CD8-positive, alpha-beta memory T cell (primary cell): Measurements from ENCODE around the gene PDHX. TPM values are rescaled to one million over a fixed set of nuclear protein-coding genes. Genes with fewer than 3 reads are reported as not detected.
A peak's percentile ranks its signal among the peaks of the same experiment; 100 is the strongest.

Experiments used
- CTCF ChIA-PET: fragments of 350-600 bp; sonication (Branson Sonifier 250); formaldehyde crosslinking; loops from one replicate; lab custom pipeline; 2021; ENCODE audit warnings: antibody characterized with exemption; lab: Charles Lee
- POLR2A ChIA-PET: fragments of 350-600 bp; sonication (Branson Sonifier 250); formaldehyde crosslinking; loops from one replicate; lab custom pipeline; 2021; ENCODE audit warnings: antibody characterized with exemption; lab: Charles Lee
- DNase-seq, 5 donors: peaks; one replicate each; pipeline versions ENCODE4 v3.0.0 to v3.0.0-alpha.2; 2020 to 2022; ENCODE audit warnings: mixed read lengths in 1 of 5
- H3K27ac ChIP-seq: one replicate; pipeline ENCODE4 v1.7.0; 2013; ENCODE audit warnings: low read depth, mild to moderate bottlenecking, low read length, moderate library complexity
- H3K27me3 ChIP-seq: 2 replicates; pipeline ENCODE4 v1.7.0; 2013; ENCODE audit warnings: low read length, mild to moderate bottlenecking; ENCODE audit not compliant: insufficient read depth, poor library complexity, severe bottlenecking
- H3K36me3 ChIP-seq: 2 replicates; pipeline ENCODE4 v1.7.0; 2013; ENCODE audit warnings: mild to moderate bottlenecking, low read length, moderate library complexity; ENCODE audit not compliant: insufficient read depth
- H3K4me1 ChIP-seq: 2 replicates; pipeline ENCODE4 v1.7.0; 2013; ENCODE audit warnings: mild to moderate bottlenecking, low read length, moderate library complexity; ENCODE audit not compliant: insufficient read depth
- H3K4me3 ChIP-seq: 2 replicates; pipeline ENCODE4 v1.7.0; 2013; ENCODE audit warnings: mild to moderate bottlenecking, low read length
- H3K9me3 ChIP-seq: 2 replicates; pipeline ENCODE4 v1.7.0; 2013; ENCODE audit warnings: mild to moderate bottlenecking, low read length
- H3K27ac Mint-ChIP-seq, 8 donors: one replicate each; pipeline ENCODE4 v1.8.0; 2020 to 2021; ENCODE audit warnings: mixed read lengths in 8 of 8, mild to moderate bottlenecking in 6 of 8, inconsistent platforms in 3 of 8, moderate library complexity in 3 of 8
- H3K27me3 Mint-ChIP-seq, 2 donors: one replicate each; pipeline ENCODE4 v1.8.0; 2020 to 2021; ENCODE audit warnings: mixed read lengths in 2 of 2, mild to moderate bottlenecking in 1 of 2, moderate library complexity in 1 of 2
- H3K36me3 Mint-ChIP-seq, 3 donors: one replicate each; pipeline ENCODE4 v1.8.0; 2020 to 2021; ENCODE audit warnings: mixed read lengths in 3 of 3, inconsistent platforms in 1 of 3, mild to moderate bottlenecking in 1 of 3
- H3K4me1 Mint-ChIP-seq, 3 donors: one replicate each; pipeline ENCODE4 v1.8.0; 2020 to 2021; ENCODE audit warnings: mixed read lengths in 3 of 3, inconsistent platforms in 1 of 3, mild to moderate bottlenecking in 1 of 3
- H3K4me3 Mint-ChIP-seq, 7 donors: one replicate each; pipeline ENCODE4 v1.8.0; 2020 to 2021; ENCODE audit warnings: mixed read lengths in 7 of 7, mild to moderate bottlenecking in 6 of 7, moderate library complexity in 4 of 7, inconsistent platforms in 2 of 7
- H3K9me3 Mint-ChIP-seq, 5 donors: one replicate each; pipeline ENCODE4 v1.8.0; 2020 to 2022; ENCODE audit warnings: mixed read lengths in 5 of 5, mild to moderate bottlenecking in 3 of 5, moderate library complexity in 2 of 5, inconsistent platforms in 1 of 5
- polyA plus RNA-seq: library from polyadenylated mRNA; unstranded; fragments of 300-500 nt; fragmentation: Illumina TruSeq; gene quantifications from one replicate; pipeline ENCODE4 v1.2.3, GENCODE V29; 2021
- total RNA-seq, 2 experiments: library from RNA; stranded (reverse); gene quantifications; one replicate each; pipeline ENCODE4 v1.2.3, GENCODE V29; 2021

Gene PDHX
- total and polyA plus RNA-seq, 3 experiments from 2014 or later = 16.3 to 41.4 (median 37.8) TPM

- DNase-seq = no peak
- H3K9me3 Mint-ChIP-seq = no peaks in the 10 kb centered on the region
- Histone ChIP-seq H3K27me3 (no peaks in the 10 kb centered on the region), H3K36me3 (no peaks in the 10 kb centered on the region), H3K4me3 (no peak overlapping the region), H3K9me3 (no peaks in the 10 kb centered on the region), H3K4me1 (no peaks in the 10 kb centered on the region), H3K27ac (no peak overlapping the region)
- peak overlapping the region in 1 of 8 donors; percentile 11 for H3K27ac Mint-ChIP-seq
- H3K4me3 Mint-ChIP-seq = no peak overlapping the region
- H3K4me1 Mint-ChIP-seq = peaks cover 4 to 10% (median 6%) of the 10 kb centered on the region in 3 donors
- no peaks in the 10 kb centered on the region for H3K27me3 Mint-ChIP-seq
- peaks cover 9 to 52% (median 14%) of the 10 kb centered on the region in 3 donors for H3K36me3 Mint-ChIP-seq
- POLR2A ChIA-PET = interaction anchor here (1.0 kb wide), 1 partner anchor 12 kb away, joined by 3 read pairs; no protein-coding TSS in a partner anchor
- CTCF ChIA-PET = interaction anchor here (1.0 kb wide), 1 partner anchor 319 kb away, joined by 3 read pairs; no protein-coding TSS in a partner anchor
These were observed 70.6 kb downstream of the PDHX start for GRCh38 chr11:34986883-34987520.

- H3K27me3 ChIP-seq = no peaks in the 10 kb centered on the region
- Mint-ChIP-seq H3K4me1 (peaks cover 4 to 10% (median 6%) of the 10 kb centered on the region in 3 donors), H3K9me3 (no peaks in the 10 kb centered on the region), H3K4me3 (no peak overlapping the region), H3K36me3 (peaks cover 4 to 48% (median 10%) of the 10 kb centered on the region in 3 donors), H3K27me3 (no peaks in the 10 kb centered on the region), H3K27ac (no peak overlapping the region)
- no peak for DNase-seq
- no peaks in the 10 kb centered on the region for H3K36me3 ChIP-seq
- POLR2A ChIA-PET = interaction anchor here (1.0 kb wide), 1 partner anchor 12 kb away, joined by 3 read pairs; no protein-coding TSS in a partner anchor
- no peak overlapping the region for H3K27ac ChIP-seq
- no peaks in the 10 kb centered on the region for H3K9me3 ChIP-seq
- CTCF ChIA-PET = interaction anchor here (1.8 kb wide), 1 partner anchor 10 kb away, joined by 4 read pairs; no protein-coding TSS in a partner anchor
- H3K4me1 ChIP-seq = no peaks in the 10 kb centered on the region
- H3K4me3 ChIP-seq = no peak overlapping the region
These were observed 71.2 kb downstream of the PDHX start for GRCh38 chr11:34987617-34988016.

- Mint-ChIP-seq H3K4me3 (no peak overlapping the region), H3K9me3 (no peaks in the 10 kb centered on the region), H3K27me3 (no peaks in the 10 kb centered on the region), H3K36me3 (peaks cover 4 to 52% (median 11%) of the 10 kb centered on the region in 3 donors), H3K4me1 (peaks cover 4 to 10% (median 6%) of the 10 kb centered on the region in 3 donors), H3K27ac (peak overlapping the region in 3 of 8 donors; percentile 2 to 50 (median 19))
- no peaks in the 10 kb centered on the region for H3K9me3 ChIP-seq
- CTCF ChIA-PET = interaction anchor here (1.1 to 1.8 kb wide), 2 partner anchors 9 to 12 kb away, joined by 3 to 4 read pairs; no protein-coding TSS in a partner anchor
- POLR2A ChIA-PET = no interaction called here
- H3K4me1 ChIP-seq = no peaks in the 10 kb centered on the region
- H3K4me3 ChIP-seq = no peak overlapping the region
- DNase-seq = no peak
- H3K27ac ChIP-seq = no peak overlapping the region
- no peaks in the 10 kb centered on the region for H3K27me3 ChIP-seq
- no peaks in the 10 kb centered on the region for H3K36me3 ChIP-seq
These were observed 72.2 kb downstream of the PDHX start for GRCh38 chr11:34988294-34989255.

- ChIA-PET POLR2A (no interaction called here), CTCF (no interaction called here)
- Mint-ChIP-seq H3K27me3 (no peaks in the 10 kb centered on the region), H3K36me3 (peaks cover 0 to 42% (median 3%) of the 10 kb centered on the region in 3 donors), H3K4me3 (no peak overlapping the region), H3K4me1 (peaks cover 4 to 10% (median 6%) of the 10 kb centered on the region in 3 donors), H3K27ac (no peak overlapping the region), H3K9me3 (no peaks in the 10 kb centered on the region)
- no peaks in the 10 kb centered on the region for H3K4me1 ChIP-seq
- no peaks in the 10 kb centered on the region for H3K27me3 ChIP-seq
- H3K9me3 ChIP-seq = no peaks in the 10 kb centered on the region
- no peak overlapping the region for H3K4me3 ChIP-seq
- DNase-seq = no peak
- no peak overlapping the region for H3K27ac ChIP-seq
- no peaks in the 10 kb centered on the region for H3K36me3 ChIP-seq
These were observed 74.5 kb downstream of the PDHX start for GRCh38 chr11:34990916-34991315.

- Mint-ChIP-seq H3K36me3 (peaks cover 0 to 24% (median 2%) of the 10 kb centered on the region in 3 donors), H3K27ac (no peak overlapping the region), H3K9me3 (no peaks in the 10 kb centered on the region), H3K4me1 (peaks cover 12 to 21% (median 20%) of the 10 kb centered on the region in 3 donors), H3K27me3 (no peaks in the 10 kb centered on the region), H3K4me3 (no peak overlapping the region)
- H3K27me3 ChIP-seq = no peaks in the 10 kb centered on the region
- POLR2A ChIA-PET = interaction anchor here (0.7 kb wide), 1 partner anchor 182 kb away, joined by 3 read pairs; no protein-coding TSS in a partner anchor
- no peak for DNase-seq
- H3K27ac ChIP-seq = no peak overlapping the region
- no peaks in the 10 kb centered on the region for H3K9me3 ChIP-seq
- H3K4me1 ChIP-seq = peaks cover 17% of the 10 kb centered on the region
- no peaks in the 10 kb centered on the region for H3K36me3 ChIP-seq
- CTCF ChIA-PET = interaction anchor here (0.8 kb wide), 1 partner anchor 243 kb away, joined by 3 read pairs; no protein-coding TSS in a partner anchor
- H3K4me3 ChIP-seq = no peak overlapping the region
These were observed 78.4 kb downstream of the PDHX start for GRCh38 chr11:34994854-34995253.

GRCh38 chr11:34996958-34997357, 80.5 kb downstream of the PDHX start:
- Histone ChIP-seq H3K4me1 (peaks cover 17% of the 10 kb centered on the region), H3K27ac (no peak overlapping the region), H3K36me3 (no peaks in the 10 kb centered on the region), H3K9me3 (no peaks in the 10 kb centered on the region), H3K27me3 (no peaks in the 10 kb centered on the region), H3K4me3 (no peak overlapping the region)
- POLR2A ChIA-PET = interaction anchor here (1.2 kb wide), 1 partner anchor 186 kb away, joined by 3 read pairs; no protein-coding TSS in a partner anchor
- Mint-ChIP-seq H3K9me3 (no peaks in the 10 kb centered on the region), H3K27ac (no peak overlapping the region), H3K4me3 (no peak overlapping the region), H3K27me3 (no peaks in the 10 kb centered on the region), H3K36me3 (peaks cover 0 to 18% (median 2%) of the 10 kb centered on the region in 3 donors), H3K4me1 (peaks cover 12 to 31% (median 30%) of the 10 kb centered on the region in 3 donors)
- CTCF ChIA-PET = interaction anchor here (0.9 to 2.0 kb wide), 5 partner anchors 8 to 308 kb away, joined by 3 to 4 read pairs (median 4); no protein-coding TSS in a partner anchor
- DNase-seq = no peak

GRCh38 chr11:34997952-34998528, 81.6 kb downstream of the PDHX start:
- peak in 2 of 5 donors; percentile 32 to 34 for DNase-seq
- H3K27me3 Mint-ChIP-seq = no peaks in the 10 kb centered on the region
- Histone ChIP-seq H3K36me3 (no peaks in the 10 kb centered on the region), H3K9me3 (no peaks in the 10 kb centered on the region), H3K27ac (no peak overlapping the region), H3K4me1 (peaks cover 17% of the 10 kb centered on the region), H3K27me3 (no peaks in the 10 kb centered on the region), H3K4me3 (no peak overlapping the region)
- peaks cover 0 to 13% (median 0%) of the 10 kb centered on the region in 3 donors for H3K36me3 Mint-ChIP-seq
- ChIA-PET CTCF (interaction anchor here (0.6 to 2.3 kb wide), 7 partner anchors 9 to 1740 kb away, joined by 3 to 8 read pairs (median 4); no protein-coding TSS in a partner anchor), POLR2A (interaction anchor here (1.2 kb wide), 1 partner anchor 185 kb away, joined by 3 read pairs; no protein-coding TSS in a partner anchor)
- H3K27ac Mint-ChIP-seq = peak overlapping the region; percentile 3 to 90 (median 52)
- H3K4me3 Mint-ChIP-seq = peak overlapping the region in 3 of 7 donors; percentile 4 to 50 (median 47)
- peaks cover 12 to 33% (median 30%) of the 10 kb centered on the region in 3 donors for H3K4me1 Mint-ChIP-seq
- H3K9me3 Mint-ChIP-seq = no peaks in the 10 kb centered on the region
